A673 (cell line): Measurements from ENCODE around the gene TRIM66. TPM values are rescaled to one million over a fixed set of nuclear protein-coding genes. Genes with fewer than 3 reads are reported as not detected.

Source experiments
- BruUV-seq: library from RNA; stranded (reverse); fragments of 400-500 nt; replicated peaks from 2 replicates; lab custom pipeline; 2021; lab: Mats Ljungman, UMichigan
- CTCF ChIA-PET: fragments of 300-600 bp; sonication (Branson Sonifier 250); formaldehyde crosslinking; loops from one replicate; lab custom pipeline; 2022; ENCODE audit warnings: antibody characterized with exemption; lab: Charles Lee
- POLR2A ChIA-PET: fragments of 300-600 bp; sonication (Branson Sonifier 250); formaldehyde crosslinking; loops from one replicate; lab custom pipeline; 2022; ENCODE audit warnings: antibody characterized with exemption; ENCODE audit not compliant: low non-redundant PET; lab: Charles Lee
- DNase-seq: peaks from one replicate; pipeline ENCODE4 v3.0.0-alpha.2; 2015; ENCODE audit warnings: low spot score
- H3K27ac ChIP-seq: fragments of 200-600 bp; sonication (generic); 2 replicates; pipeline ENCODE4 v1.5.1; 2016; ENCODE audit warnings: mixed run types, low read depth, mild to moderate bottlenecking, mixed read lengths, antibody characterized with exemption, low read length; ENCODE audit not compliant: poor library complexity, severe bottlenecking
- H3K27me3 ChIP-seq: fragments of 200-600 bp; sonication (generic); replicated peaks from 2 replicates; pipeline ENCODE4 v1.6.1; 2017; ENCODE audit warnings: mixed run types, low read depth, mild to moderate bottlenecking, mixed read lengths, antibody characterized with exemption, low read length; ENCODE audit not compliant: insufficient read depth, poor library complexity
- H3K36me3 ChIP-seq: fragments of 200-600 bp; sonication (generic); 2 replicates; pipeline ENCODE4 v1.6.1; 2016; ENCODE audit warnings: mixed run types, mild to moderate bottlenecking, mixed read lengths, antibody characterized with exemption, low read length; ENCODE audit not compliant: insufficient read depth, poor library complexity, severe bottlenecking
- H3K4me1 ChIP-seq: fragments of 200-600 bp; sonication (generic); 2 replicates; pipeline ENCODE4 v1.6.1; 2017; ENCODE audit warnings: mixed run types, mild to moderate bottlenecking, mixed read lengths, antibody characterized with exemption, low read length; ENCODE audit not compliant: insufficient read depth, poor library complexity, severe bottlenecking
- H3K4me3 ChIP-seq: fragments of 200-600 bp; sonication (generic); 2 replicates; pipeline ENCODE4 v1.5.1; 2016; ENCODE audit warnings: low read depth, mixed run types, mild to moderate bottlenecking, mixed read lengths, low read length; ENCODE audit not compliant: poor library complexity, severe bottlenecking
- H3K9me3 ChIP-seq: fragments of 200-600 bp; sonication (generic); 2 replicates; pipeline ENCODE4 v1.6.1; 2016; ENCODE audit warnings: mixed run types, low read depth, mild to moderate bottlenecking, mixed read lengths, antibody characterized with exemption, low read length; ENCODE audit not compliant: poor library complexity, severe bottlenecking
- EZH2 ChIP-seq: fragments of 200-600 bp; sonication (generic); IDR thresholded peaks from 2 replicates; pipeline ENCODE4 v1.6.1; 2017; ENCODE audit warnings: borderline replicate concordance, low read depth, mild to moderate bottlenecking, mixed read lengths, antibody characterized with exemption, low read length; ENCODE audit not compliant: poor library complexity, severe bottlenecking
- intact Hi-C: fragments of 100-400 bp; cut with micrococcal nuclease; formaldehyde crosslinking; loops from one replicate; pipeline ENCODE4 v1.10.0; 2022; ENCODE audit not compliant: unreplicated experiment
- total RNA-seq: library from RNA; stranded (reverse); gene quantifications from 2 replicates; pipeline ENCODE4 v1.2.3, GENCODE V29; 2021
- TF ChIP-seq, protein P1 (sequence below): fragments of 300-800, 200-600 bp; sonication (generic); conservative IDR thresholded peaks from 2 replicates; pipeline ENCODE4 v1.5.1; 2017; ENCODE audit warnings: low read depth, mild to moderate bottlenecking, antibody characterized with exemption, low read length, moderate library complexity, mixed read lengths

The TRIM66 gene
- total RNA-seq, 1 experiment from 2014 or later, result 9.7 TPM

DNA sequence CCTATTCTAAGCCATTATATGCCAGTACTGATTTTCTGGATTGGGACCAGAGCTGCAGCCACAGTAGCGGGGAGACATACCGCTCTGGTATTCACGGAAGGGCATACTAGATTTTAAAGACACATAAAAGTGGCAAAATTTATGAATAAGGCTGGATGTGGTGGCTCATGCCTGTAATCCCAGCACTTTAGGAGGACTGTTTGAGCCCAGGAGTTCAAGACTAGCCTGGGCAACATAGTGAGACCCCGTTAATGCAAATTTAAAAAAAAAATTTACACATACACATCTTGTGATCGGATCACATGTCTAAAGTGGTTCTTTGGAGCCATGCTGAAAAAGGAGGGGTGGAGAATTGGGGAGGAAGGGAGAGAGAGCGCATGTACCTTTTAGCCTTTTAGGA, 9.1 kb upstream of the TRIM66 start:
- Histone ChIP-seq H3K9me3 (no peaks in the 10 kb centered on the region), H3K4me1 (peaks cover 15% of the 10 kb centered on the region), H3K27ac (no peak overlapping the region), H3K27me3 (no peaks in the 10 kb centered on the region), H3K4me3 (no peak overlapping the region), H3K36me3 (peaks cover 6% of the 10 kb centered on the region)
- BruUV-seq, result no TSS peak
- no peak for DNase-seq
- TF ChIP-seq, protein P1, sequence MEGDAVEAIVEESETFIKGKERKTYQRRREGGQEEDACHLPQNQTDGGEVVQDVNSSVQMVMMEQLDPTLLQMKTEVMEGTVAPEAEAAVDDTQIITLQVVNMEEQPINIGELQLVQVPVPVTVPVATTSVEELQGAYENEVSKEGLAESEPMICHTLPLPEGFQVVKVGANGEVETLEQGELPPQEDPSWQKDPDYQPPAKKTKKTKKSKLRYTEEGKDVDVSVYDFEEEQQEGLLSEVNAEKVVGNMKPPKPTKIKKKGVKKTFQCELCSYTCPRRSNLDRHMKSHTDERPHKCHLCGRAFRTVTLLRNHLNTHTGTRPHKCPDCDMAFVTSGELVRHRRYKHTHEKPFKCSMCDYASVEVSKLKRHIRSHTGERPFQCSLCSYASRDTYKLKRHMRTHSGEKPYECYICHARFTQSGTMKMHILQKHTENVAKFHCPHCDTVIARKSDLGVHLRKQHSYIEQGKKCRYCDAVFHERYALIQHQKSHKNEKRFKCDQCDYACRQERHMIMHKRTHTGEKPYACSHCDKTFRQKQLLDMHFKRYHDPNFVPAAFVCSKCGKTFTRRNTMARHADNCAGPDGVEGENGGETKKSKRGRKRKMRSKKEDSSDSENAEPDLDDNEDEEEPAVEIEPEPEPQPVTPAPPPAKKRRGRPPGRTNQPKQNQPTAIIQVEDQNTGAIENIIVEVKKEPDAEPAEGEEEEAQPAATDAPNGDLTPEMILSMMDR, result no peak
- TF ChIP-seq EZH2, result no peak
- ChIA-PET CTCF (no interaction called here), POLR2A (no interaction called here)
- intact Hi-C loops, result no loop called here

DNA sequence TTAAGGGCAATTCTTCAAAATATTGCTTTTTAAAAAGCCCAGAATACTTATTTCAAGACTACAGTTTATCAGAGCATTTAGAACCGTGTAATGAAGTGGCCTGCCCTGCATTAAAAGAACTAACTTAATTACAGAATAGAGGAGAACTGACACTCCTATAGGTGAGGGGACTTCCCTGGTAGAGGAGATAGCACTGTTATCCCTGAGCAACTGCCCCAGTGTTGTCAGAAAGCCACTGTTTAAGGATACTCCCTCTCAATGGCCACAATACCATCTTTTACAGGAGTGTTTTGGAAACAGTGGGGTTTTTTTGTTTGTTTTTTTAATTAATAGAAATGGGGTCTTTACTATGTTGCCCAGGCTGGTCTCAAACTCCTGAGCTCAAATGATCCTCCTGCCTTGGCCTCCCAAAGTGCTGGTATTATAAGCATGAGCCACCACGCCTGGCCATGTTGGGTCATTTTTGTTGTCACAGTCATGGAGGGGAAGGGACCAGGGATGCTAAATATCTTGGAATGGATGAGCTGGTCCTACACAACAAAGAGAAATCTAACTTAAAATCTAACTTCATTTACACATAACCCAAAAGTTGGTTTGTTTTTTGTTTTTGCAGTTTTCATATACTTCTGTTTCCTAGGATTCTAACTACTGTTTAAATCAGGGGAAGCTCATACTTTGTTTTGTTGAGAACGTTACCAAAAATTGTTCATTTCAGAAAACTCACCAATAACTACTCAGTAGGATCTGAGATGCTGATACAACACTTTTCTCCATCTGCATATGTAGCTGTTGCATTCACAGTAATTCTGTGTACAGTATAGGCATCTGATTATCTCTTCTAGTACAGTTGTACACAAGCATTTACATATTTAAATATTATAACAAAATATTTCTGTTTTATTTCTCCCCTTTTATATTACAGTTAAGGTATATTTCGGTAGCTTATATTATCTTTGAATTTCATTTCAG, 8.2 kb upstream of the TRIM66 start:
- DNase-seq, result no peak
- Histone ChIP-seq H3K27ac (no peak overlapping the region), H3K4me1 (peaks cover 15% of the 10 kb centered on the region), H3K36me3 (peaks cover 16% of the 10 kb centered on the region), H3K4me3 (no peak overlapping the region), H3K9me3 (no peaks in the 10 kb centered on the region), H3K27me3 (no peaks in the 10 kb centered on the region)
- intact Hi-C loops, result no loop called here
- ChIA-PET POLR2A (no interaction called here), CTCF (no interaction called here)
- no TSS peak for BruUV-seq
- TF ChIP-seq EZH2, result no peak
- TF ChIP-seq, protein P1, result no peak

DNA sequence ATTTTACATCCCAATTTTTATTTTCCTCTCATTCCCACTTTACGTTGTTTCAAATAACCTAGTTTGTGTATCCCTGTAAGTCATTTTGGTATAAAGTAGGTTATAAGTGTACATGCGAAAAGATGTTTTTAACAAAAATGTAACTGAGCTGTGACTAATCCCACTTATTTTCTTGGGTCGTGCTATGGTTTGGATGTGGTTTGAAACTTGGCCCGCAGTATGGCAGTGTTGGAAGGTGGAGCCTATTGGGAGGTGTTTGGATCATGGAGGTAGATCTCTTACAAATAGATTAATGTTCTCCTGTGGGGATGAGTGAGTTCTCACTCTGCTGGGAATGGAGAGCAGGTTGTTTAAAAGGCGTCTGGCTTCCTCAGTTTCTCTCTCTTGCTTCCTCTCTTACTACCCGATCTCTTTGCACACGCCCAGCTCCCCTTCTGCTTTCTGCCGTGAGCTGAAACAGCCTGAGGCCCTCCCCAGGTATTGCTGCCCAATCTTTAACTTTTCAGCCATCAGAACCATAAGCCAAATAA, 7.3 kb upstream of the TRIM66 start:
- Histone ChIP-seq H3K27me3 (no peaks in the 10 kb centered on the region), H3K27ac (peak overlapping the region; percentile 55), H3K9me3 (no peaks in the 10 kb centered on the region), H3K4me1 (peaks cover 20% of the 10 kb centered on the region), H3K4me3 (peak overlapping the region; percentile 57), H3K36me3 (peaks cover 24% of the 10 kb centered on the region)
- intact Hi-C loops, result loop anchor here (2.0 to 10.0 kb wide), 3 partner anchors 123 to 275 kb away; partner anchors contain the start of genes AKIP1 and TMEM9B
- no peak for TF ChIP-seq EZH2
- TF ChIP-seq, protein P1, result no peak
- ChIA-PET POLR2A (no interaction called here), CTCF (no interaction called here)
- no TSS peak for BruUV-seq
- DNase-seq, result no peak
